Caki2 (cell line): ENCODE measurements around the gene PXDC1. TPM values are rescaled to one million over a fixed set of nuclear protein-coding genes. Genes with fewer than 3 reads are reported as not detected.
A peak's percentile ranks its signal among the peaks of the same experiment; 100 is the strongest.

Experiments
- DNase-seq: peaks from one replicate; pipeline ENCODE4 v3.0.0-alpha.2; 2015; ENCODE audit warnings: low read depth
- in situ Hi-C: cut with HindIII; loops from 2 replicates; pipeline ENCODE4 v1.10.0; 2016; ENCODE audit warnings: low sequenced_read_pairs, low pct_unique_long_range_greater_than_20kb, mixed read lengths
- total RNA-seq: library from RNA; depleted of rRNA; stranded (reverse); fragments of >200 nt; shearing (Covaris generic); gene quantifications from 2 replicates; pipeline ENCODE4 v1.2.3, GENCODE V29; 2014; ENCODE audit warnings: low replicate concordance

Gene PXDC1
- total RNA-seq, 1 experiment from 2014 or later, result 60.5 TPM

- in situ Hi-C loops, result no loop called here
- no peak for DNase-seq
Observed at GRCh38 chr6:3752531-3753227, 1.2 kb upstream of the PXDC1 start.

- peak; percentile 85 for DNase-seq
- in situ Hi-C loops, result no loop called here
Observed at GRCh38 chr6:3751730-3752530, 417 bp upstream of the PXDC1 start.

DNA sequence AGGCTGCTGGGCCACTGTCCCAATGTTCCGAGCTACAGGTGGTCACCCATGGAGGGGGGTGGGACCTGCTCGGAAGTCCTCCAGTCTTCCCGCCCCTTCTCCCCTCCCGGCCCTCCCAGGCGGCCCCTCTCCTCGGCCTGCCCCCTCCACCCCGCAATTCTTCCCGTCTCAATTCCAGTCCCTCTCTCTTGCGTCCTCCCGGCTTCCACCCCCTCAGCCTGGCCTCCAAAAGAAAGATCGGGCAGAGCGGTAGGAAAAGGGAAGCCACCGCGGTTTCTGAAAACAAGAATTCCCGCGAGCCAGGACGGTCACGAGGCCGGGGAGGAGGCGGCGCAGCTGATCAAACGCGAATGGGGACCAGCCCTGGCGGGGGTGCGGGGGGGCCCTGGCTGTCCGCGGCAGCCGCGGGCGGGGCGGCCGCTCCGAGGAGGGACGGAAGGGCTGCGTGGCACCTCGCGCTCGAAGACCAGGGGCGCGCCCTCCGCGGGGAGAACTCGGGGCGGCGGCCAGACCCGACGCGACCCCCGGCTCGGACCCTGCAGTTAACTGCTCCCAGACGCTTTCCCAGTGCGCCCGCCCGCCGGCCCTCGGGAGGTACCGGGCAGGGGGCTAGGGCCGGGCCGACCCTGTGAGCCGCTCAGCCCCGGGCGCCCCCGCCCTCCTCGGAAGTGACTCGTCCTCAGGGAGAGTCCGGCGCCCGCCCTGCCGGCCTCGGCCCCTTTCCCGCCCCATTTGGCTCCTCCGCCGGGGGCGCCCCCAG lies 1.0 kb downstream of the PXDC1 start:
- in situ Hi-C loops, result no loop called here
- DNase-seq, result peak; percentile 76

DNA sequence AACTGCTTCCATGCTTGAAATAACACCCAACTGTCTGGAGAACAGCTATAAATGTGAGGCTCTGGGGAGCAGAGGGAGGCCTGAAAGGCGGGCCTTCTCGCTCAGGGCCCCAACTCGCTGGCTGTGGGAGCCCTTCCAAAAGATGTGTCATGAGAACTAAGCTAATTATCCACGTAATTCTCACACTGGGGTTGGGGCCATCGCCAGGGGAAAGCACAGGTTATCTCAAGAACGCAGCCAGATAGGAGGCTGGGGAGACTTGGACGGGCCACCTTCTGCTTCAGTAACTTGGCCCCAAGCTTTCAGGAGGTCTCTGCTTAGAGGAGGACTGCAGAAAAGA lies 1.6 kb downstream of the PXDC1 start:
- DNase-seq, result peak; percentile 68
- in situ Hi-C loops, result no loop called here

DNA sequence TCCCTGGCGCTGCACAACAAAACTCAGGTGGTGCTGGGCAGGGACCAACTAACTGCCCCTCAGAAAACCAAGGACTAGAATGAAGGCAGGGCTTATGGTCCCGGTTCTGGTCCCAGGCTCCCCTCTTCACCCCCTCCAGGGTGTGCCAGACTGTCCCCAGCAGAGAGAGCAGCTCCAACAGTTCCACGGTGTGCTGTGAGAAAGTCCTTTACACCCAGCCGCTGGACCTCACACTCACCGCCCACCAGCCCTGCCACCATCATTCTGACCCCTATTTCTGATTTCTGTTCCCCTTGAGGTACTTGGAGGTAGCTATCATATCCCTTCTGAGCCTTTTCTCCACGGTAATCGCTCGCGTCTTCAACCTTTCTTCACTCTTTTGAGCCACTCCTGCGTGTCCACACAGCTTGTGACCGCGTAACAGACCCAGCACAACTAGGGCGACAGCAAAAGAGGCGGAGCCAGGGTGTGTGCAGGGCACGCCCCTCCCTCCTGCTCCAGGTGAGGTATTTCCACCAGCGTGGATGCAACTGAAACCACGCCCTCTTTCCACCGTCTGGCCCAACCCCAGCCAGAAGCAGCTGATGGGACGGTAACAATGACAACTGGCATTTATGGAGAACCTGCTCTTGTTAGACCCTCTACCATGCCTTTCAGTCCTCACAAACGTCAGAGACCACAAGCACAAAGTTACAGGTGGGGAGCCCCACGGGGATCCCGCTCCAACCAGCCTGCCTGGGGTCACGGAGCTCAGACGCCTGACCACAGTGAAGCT lies 2.3 kb downstream of the PXDC1 start:
- in situ Hi-C loops, result no loop called here
- peak; percentile 30 for DNase-seq

- in situ Hi-C loops, result no loop called here
- DNase-seq, result peak; percentile 64
Observed at GRCh38 chr6:3748208-3749066, 3.1 kb downstream of the PXDC1 start.

- no peak for DNase-seq
- in situ Hi-C loops, result no loop called here
Observed at GRCh38 chr6:3747100-3747737, 4.3 kb downstream of the PXDC1 start.

- no peak for DNase-seq
- in situ Hi-C loops, result no loop called here
Observed at GRCh38 chr6:3746696-3747095, 4.8 kb downstream of the PXDC1 start.

DNA sequence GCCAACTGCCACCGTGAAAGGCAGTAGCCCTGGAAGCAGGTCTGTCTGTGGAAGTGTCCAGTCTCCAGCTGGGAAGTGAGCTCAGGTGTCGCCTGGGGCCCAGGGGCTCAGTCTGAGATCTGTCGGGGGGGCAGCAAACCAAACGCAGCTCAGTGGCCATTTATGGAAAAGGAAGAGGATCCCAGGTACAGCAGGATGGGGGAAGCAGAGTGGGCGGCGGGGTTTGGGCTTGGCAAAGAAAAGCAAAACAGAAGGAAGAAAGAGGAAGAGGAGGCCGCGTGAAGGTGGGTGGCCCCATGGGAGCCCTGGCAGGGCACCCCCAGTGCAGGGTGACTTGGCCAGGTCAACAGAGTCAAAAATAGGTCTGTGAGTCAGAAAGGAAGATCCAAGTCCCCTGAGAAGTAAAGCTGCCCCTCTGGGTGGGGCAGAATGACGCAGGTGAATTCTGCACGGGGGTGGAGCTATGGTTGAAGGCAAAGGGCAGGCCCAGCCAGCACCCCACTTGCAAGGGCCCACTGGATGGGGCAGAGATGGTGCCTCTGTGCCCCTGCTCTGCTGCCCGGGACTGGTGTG lies 5.3 kb downstream of the PXDC1 start:
- in situ Hi-C loops, result no loop called here
- DNase-seq, result no peak

DNA sequence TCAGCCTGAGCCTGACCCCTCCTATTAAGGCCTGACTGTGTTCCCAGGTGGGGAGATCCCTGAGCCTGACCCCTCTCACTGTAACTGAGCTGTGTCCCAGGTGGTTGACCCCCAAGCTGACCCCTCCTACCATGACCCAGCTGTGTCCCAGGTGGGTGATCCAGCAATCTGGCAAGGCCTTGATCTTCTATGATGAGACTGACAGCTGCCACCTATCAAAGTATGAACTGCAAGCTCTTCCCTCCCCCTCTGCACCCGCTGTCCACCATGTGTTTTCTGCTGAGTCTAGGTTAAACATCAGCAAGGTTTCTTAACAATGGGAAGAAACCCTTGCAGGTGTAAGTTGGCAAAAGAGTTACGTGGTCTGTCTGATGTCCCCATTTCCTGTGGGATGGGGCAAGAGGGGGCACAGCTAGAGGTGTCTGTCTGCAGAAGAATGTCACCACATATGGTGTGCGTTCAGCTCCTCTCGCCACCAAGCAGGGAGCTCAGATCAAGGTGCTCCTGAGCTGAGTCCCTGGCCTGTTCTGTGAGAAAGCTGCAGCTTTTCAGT lies 5.9 kb downstream of the PXDC1 start:
- DNase-seq, result no peak
- in situ Hi-C loops, result no loop called here

DNA sequence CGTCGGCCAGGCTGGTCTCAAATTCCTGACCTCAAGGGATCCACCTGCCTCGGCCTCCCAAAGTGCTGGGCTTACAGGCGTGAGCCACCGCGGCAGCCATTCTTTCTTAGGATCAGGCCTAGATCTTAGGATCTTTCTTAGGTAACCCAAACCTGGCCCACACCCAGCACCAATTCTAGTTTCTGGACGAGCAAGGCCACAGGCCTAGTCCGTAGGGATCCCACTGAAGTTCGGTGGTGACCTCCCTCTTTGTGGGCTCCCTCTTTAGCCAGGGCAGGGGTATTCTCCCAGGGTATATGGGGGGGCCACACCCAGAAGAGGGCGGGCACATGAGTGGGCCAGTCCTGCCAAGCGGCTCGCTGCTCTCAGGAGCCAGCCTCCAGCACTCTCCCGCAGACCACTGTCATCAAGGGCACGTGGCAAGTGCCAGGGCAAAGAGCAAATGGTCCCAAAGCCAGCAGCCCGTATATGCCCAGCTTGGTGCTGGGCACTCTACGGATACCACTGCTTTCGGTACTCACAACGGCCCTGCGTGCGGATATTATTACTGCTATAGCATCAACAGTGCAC lies 6.5 kb downstream of the PXDC1 start:
- in situ Hi-C loops, result no loop called here
- no peak for DNase-seq

DNA sequence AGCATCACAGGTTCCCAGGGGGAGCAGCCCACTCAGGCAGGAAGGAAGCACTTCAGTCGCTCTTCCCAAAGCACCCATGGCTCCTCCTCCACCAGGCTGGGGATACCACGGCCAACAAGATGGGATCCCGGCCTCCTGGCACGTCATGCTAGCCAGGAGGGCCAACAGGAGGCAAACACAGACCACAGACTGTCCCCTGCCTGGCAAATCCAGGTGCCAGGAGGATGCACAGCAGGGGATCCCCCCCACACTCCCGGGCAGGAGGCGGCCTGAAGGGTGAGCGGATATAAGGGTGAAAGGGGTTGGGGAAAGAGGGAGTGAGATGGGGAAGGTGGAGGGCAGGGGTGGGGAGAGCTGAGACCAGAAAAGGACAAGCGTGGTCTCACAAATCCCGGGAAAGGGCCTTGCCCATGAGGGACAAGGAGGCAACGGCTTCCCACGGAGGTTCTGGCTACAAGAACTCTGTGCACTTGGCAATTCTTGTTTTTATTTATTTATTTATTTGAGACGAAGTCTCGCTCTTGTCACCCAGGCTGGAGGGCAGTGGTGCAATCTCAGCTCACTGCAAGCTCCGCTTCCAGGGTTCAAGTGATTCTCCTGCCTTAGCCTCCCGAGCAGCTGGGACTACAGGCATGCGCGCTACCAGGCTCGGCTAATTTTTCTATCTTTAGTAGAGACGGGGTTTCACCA lies 7.2 kb downstream of the PXDC1 start:
- in situ Hi-C loops, result no loop called here
- no peak for DNase-seq

DNA sequence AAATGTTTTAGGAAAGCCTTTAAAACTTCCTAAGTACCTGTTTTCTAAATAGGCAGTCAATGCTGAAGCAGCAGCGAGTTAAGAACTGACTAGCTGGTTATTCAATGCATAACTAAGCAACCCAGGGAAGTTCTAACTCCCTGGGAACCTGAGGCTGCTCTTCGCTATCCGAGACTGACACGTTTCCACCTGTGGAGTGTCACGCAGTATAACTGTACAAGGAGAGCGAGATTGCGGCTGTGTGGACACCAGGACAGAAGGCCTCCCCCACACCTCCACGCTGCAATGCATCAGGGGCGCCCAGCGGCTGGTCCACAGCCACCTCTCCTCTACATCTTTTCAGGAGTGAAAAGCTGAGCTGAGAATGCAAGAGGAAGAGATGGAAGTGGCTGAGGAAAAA lies 8.0 kb downstream of the PXDC1 start:
- in situ Hi-C loops, result no loop called here
- no peak for DNase-seq

- DNase-seq, result peak; percentile 66
- in situ Hi-C loops, result no loop called here
Observed at GRCh38 chr6:3742426-3743344, 8.8 kb downstream of the PXDC1 start.

DNA sequence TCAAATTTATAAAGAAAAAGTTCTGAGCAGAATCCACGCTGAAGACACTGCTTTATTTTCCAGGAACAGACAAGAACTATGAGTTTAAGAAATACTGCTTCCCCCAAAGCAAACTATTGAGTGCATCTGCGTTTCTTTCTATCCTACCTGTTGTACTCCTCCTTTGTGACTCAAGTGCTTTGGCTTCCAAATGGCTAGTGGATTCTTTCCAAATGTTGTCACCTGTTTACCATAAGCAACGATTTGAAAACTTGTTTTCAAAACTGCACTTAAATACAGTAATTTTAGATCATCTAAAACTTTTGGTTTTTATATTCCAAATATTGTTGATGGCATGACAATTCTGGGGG lies 9.5 kb downstream of the PXDC1 start:
- in situ Hi-C loops, result no loop called here
- no peak for DNase-seq
